NCI-H2171 (cell line): ENCODE measurements around the gene TCF12.
"Not testable (repeated sequence)": the region's sequence is repeated elsewhere in the genome, so short reads cannot be mapped to it uniquely, and the experiment has no call there.

Experiments
- DNase-seq: peaks from one replicate; lab custom pipeline; 2025; lab: John Stamatoyannopoulos, UW

The TCF12 gene

DNA sequence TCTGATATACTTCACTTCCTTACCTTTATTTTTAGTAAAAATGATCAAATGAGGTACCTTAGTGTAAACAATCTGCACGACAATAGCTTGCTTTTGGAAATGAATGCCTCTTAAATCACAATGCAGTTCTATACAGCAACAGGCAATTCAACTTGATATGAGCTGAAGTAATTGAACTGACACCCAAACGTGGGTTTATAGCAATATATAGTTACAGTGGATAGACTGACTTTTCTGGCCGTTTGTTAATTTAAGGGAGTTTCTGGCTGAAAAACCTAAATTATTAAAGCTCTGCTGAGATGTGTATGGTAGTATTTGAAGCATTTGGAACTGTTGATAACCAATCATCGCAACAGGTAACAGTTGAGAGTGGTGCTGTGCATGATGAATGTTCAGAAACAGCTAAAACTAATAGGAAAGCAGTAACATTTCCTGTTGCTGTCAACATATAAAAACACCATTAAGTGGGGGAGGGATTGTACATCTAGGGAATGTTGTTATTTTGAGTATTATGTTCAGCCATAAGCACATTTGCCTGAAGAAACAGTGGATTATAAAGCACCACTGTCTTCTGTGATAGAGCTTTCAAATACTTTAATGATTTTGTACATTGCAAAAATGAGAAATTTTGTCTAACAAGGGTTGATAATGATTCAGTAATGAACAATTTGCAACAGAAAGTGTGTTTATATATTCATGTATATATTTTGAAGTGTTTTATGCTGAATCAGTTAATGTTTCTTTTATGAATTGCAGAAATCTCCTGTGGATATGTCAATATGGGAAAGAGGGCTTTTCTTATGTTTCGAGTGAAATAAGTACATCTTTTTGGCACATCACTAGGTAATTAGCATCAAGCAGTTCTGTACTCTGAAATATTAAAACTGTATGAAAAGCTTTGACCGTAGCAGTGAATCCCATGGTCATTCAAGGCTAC lies 176.1 kb downstream of the TCF12 start:
- DNase-seq, result no peak

GRCh38 chr15:57095896-57096295 lies 177.5 kb downstream of the TCF12 start:
- DNase-seq, result no peak

- DNase-seq, result no peak
These were observed 178.8 kb downstream of the TCF12 start for GRCh38 chr15:57097246-57097645.

- not testable (repeated sequence) for DNase-seq
These were observed 179.6 kb downstream of the TCF12 start for GRCh38 chr15:57097919-57098543.

DNA sequence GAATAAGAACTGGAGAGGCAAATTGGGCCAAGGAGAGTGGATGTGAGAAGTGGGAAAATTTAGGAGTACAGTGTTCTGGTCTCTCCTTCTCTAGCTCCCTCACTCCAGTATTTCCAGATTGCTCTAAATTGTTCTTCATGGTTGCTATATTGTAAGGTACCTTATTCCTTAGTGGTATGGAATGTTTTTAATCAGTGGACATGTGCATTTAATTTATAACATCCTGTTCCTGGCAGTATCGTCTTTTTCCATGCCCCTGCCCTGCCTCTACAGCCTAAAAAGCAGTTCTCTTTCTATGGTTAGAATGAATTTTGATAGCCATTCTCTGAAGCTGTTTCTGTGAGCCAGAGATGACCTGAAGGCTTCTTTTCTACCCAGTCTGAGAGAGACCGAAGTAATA lies 180.5 kb downstream of the TCF12 start:
- no peak for DNase-seq

DNA sequence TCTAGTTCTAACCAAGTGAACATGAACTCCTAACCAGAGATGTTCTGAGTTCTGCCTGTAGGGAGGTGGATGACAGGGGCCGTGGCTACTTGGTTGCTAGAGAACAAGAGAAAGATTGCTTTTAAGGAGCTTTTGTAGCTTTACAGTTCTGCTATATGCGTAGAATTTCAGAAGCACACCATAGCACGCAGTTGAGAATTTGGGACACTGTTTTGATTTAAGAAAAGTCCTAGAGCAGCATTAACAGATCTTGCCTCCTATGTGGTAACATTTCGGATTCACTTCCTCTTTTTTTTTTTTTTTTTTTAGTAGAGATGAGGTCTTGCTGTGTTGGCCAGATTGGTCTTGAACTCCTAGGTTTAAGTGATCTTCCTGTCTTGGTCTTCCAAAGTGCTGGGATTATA lies 181.7 kb downstream of the TCF12 start:
- DNase-seq, result no peak

- DNase-seq, result no peak
These were observed 184.4 kb downstream of the TCF12 start for GRCh38 chr15:57102858-57103257.

- no peak for DNase-seq
These were observed 189.9 kb downstream of the TCF12 start for GRCh38 chr15:57108296-57108695.

DNA sequence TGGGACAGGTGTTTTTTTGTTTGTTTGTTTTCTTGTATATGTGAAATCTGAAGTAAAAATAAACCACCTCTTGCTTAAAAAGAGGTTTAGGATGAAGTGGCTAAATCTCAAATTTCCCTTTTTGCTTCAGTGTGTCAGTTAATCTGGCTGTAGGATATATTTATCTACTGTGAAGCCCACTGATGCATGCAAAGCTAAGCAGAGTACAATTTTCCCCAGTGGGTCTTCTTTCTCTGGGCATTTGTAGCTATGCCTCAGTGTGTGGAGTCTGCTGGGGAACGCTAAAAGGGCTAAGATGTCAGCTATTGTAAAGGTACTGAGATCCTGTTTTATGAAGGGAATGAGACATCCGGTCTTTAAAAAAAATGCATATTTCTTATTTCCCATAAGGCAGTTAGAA lies 190.6 kb downstream of the TCF12 start:
- DNase-seq, result peak; percentile 32

GRCh38 chr15:57111002-57111401 lies 192.6 kb downstream of the TCF12 start:
- no peak for DNase-seq

DNA sequence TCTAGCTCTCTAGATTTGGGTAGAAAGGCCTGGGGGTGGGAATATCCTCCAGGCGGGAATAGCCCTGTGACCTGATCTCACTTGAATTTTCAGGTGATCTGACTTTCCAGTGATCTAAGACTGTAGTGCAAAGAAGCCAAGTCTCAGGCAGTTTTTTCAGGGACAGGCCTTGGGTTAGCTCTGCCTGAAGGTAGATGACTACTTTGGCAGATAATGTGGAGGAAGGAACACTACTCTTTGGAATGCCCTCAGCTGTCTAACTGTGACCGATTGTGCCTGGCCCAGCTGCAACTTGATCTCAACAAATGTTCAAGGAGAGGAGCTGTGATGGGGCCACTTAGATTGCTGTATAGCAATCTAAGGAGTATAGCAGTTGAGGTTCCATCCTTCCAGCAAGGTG lies 193.7 kb downstream of the TCF12 start:
- no peak for DNase-seq

- DNase-seq, result no peak
These were observed 195.6 kb downstream of the TCF12 start for GRCh38 chr15:57114070-57114469.

DNA sequence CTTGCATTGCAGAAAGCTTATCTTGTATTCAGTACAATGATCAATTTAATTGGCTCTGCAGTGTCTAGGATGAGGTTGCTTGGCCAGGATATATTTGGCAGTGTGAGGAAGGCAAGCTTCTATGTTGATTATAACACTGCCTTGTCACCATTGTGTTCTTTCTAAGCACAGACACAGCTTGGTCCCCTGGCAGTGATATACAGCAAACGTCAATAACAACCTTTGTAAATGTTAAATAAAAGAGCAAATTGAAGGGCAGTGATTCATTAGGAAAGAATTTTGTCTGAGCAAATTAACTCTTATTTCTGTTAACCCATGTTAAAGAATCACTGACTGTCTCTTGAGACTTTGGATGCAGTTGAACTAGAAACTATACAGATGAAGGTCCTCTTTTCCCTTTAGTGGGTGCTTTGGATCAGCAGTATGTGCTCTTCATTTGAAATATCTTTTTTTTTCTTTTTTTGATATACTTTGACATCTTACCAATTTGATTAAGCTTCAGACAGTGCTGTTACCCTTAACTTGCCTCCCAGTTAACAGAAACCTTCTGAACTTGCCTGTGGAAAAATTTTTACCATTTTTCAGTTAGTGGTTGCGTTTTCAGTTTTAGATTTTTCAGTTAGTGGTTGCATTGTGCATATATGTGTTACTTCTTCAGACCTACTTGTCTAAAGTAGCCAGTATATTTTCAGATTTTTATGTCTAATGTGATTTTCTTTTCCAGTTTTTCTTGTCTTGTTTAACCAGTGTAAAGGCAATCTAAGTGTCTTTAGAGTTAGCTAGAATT lies 199.8 kb downstream of the TCF12 start:
- no peak for DNase-seq

GRCh38 chr15:57122080-57122840 lies 203.8 kb downstream of the TCF12 start:
- DNase-seq, result no peak

DNA sequence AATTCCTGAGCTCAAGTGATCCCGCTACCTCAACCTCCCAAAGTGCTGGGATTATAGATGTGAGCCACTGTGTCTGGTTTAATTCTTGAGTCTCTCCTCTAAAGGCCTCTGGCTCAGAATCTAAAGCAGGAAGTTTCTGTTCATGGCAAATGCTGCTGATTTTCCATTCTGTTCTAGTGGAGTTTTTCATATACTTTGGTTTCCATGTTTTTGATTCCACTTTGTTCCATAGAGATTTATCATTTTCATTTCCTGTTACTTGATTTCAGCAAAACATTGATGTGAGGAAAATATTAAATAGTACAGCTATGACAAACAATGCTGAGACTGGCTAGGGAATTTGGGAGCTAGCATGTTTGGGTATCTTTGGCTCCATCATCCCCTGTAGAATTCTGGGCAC lies 205.6 kb downstream of the TCF12 start:
- DNase-seq, result no peak

DNA sequence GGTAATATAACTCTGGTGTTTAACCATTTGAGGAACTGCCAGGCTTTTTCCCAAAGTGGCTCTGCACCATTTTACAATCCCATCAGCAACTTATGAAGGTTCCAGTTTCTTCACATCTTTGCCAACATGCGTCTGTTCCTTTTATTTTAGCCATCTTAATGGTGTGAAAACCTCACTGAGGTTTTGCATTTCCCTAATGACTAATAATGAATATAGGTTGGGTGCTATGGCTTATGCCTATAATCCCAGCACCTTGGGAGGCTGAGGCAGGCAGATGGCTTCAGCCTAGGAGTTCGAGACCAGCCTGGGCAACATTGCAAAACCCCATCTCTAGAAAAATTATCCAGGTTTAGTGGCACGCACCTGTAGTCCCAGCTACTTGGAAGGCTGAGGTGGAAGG lies 210.6 kb downstream of the TCF12 start:
- no peak for DNase-seq

DNA sequence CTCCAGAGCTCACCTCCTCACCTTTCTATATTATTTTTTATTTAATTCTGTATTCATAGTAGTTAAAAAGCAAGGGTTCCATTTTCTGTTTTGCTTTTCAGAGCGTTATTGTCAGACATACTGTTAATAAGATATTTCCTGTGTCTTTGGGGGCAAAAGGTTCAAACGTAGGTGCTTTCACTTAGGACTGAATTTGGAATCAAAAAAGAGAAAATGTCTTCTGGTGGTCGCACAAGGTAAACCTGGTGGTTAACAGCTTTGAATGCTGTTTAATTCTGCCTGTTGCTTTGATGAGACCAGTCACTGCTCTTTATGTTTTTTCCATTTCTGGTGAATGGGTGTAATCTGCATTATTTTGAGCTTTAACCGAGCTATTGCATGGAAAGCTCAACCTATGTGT lies 212.5 kb downstream of the TCF12 start:
- no peak for DNase-seq

GRCh38 chr15:57133127-57133968 lies 214.9 kb downstream of the TCF12 start:
- DNase-seq, result peak; percentile 93

DNA sequence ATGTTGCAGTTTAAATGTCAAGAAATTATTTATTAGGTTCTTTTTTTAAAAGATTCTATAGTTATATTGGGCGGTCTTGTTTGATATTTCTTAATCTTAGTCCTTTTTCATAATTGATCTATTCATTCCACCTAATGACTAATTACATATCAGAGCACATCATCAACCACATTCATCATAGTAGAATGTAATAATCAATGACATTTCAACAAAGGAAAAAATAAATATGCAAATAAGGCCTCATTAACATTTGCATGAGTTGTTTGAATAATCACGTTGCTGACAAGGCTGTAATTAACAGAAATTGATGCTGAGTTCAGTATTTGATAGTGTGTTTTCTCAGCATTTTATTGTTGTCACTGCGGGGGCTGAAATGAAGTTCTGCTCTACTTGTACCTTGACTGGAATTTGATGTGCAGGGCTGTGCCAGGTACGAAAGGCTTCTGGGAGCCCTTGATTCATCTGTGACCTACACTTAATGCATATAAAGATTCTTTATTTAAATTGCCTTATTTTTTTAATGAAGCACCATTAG lies 215.7 kb downstream of the TCF12 start:
- DNase-seq, result no peak

DNA sequence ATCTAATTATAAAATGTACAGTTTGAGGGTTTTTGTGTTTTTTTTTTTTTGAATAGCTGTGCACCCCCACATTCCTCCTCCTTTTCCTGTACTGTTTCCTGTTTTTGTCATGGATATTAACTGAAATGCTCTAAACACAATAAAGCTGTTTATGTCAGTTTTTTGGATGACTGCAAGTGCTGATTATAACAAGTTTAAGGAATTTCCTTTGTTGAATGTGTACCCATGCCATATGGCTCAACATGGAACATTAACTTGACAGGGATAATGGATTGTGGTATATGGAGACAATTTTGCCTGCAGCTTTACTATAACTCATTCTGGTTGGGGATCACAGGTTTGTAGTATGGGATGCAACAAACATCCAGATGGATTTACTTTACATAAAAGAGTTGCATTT lies 216.4 kb downstream of the TCF12 start:
- DNase-seq, result peak; percentile 74

DNA sequence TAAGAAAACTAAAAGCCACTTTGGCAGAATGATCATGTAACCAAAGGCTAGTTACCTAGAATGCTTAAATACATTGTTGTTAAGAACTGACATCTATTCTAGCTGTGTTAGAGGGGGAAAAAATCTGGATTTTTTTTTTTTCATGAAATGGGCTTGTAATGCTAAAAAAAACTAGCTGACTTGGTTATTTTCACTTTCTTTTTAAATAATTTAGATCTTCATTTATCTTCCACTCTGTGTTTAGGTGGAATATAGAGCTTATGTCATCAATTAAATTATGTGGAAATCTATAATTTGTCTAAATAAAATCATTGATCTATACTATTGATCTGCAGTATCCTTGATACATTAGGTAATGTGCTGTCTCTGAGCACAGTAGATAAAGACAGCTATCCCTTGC lies 217.4 kb downstream of the TCF12 start:
- no peak for DNase-seq
